AG09319 (cell line): ENCODE data around the gene ZFP37.

ENCODE experiments used
- DNase-seq: peaks from one replicate; pipeline ENCODE4 v3.0.0-alpha.2; 2010; ENCODE audit warnings: low read depth; ENCODE audit errors: extremely low read depth
- CTCF ChIP-seq: IDR thresholded peaks from 2 replicates; pipeline ENCODE4 v1.5.1; 2011; ENCODE audit warnings: low read depth, mild to moderate bottlenecking, inconsistent platforms, low read length, moderate library complexity

ZFP37 gene

GRCh38 chr9:113042884-113043657, 13.5 kb downstream of the ZFP37 start:
- no peak for DNase-seq
- TF ChIP-seq CTCF, result no peak

GRCh38 chr9:113026200-113026599, 30.3 kb downstream of the ZFP37 start:
- DNase-seq, result no peak
- TF ChIP-seq CTCF, result no peak

GRCh38 chr9:113018247-113018646, 38.3 kb downstream of the ZFP37 start:
- no peak for DNase-seq
- no peak for TF ChIP-seq CTCF

DNA sequence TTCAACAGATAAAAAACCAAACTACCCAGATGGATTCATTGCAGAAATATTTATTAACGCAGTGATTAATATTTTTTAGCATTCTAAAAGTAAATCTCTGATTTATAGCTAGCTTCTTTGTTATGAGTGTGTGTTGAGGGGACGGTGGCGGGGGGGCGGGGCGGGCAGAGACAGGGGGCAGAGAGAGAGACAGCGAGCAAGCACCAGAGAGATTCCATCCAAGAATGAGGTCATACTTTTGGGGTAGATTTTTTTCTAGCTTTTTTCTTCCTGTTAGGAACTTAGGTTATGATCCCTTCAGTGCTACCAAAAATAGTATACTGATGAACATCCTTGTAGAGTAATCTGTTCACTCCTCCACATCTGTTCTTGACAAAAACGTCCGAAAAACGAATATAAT, 44.0 kb downstream of the ZFP37 start:
- DNase-seq, result no peak

GRCh38 chr9:113011911-113012381, 44.6 kb downstream of the ZFP37 start, which contains the start of gene ZNF883:
Gene ZNF883 (minus strand): TSS chr9:113012192.
- TF ChIP-seq CTCF, result no peak
- DNase-seq, result peak; percentile 2

More for the DNA sequence above, 44.0 kb downstream of the ZFP37 start:
- no peak for TF ChIP-seq CTCF

DNA sequence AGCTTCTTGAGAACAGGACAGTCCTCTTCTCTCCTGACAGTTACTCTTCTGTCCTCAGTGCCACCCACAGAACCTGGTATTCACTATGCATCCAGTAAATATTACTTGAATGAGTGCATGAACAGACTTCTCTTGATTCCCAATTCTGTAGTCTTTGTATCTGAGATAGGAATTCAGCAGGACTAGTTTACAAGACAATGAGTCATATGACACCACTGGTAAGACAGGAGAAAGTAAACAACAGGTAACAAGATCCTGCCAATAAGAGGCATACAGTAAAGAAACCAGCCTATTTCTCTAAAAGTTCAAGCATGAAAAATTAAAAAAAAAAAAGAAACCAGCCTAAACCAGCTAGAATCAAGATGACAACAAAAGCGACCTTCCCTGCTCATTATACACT, 50.7 kb downstream of the ZFP37 start:
- no peak for DNase-seq

More for the DNA sequence above, 50.7 kb downstream of the ZFP37 start:
- no peak for TF ChIP-seq CTCF
